Vagina (tissue), 2 donors: Measurements from ENCODE around the gene FMOD. TPM values are rescaled to one million over a fixed set of nuclear protein-coding genes. Genes with fewer than 3 reads are reported as not detected.

Experiments
- DNase-seq, 2 donors: peaks; one replicate each; pipeline ENCODE4 v3.0.0-alpha.2; 2017; ENCODE audit errors: extremely low spot score in 2 of 2
- H3K27ac ChIP-seq: fragments of 200-600 bp; sonication (generic); one replicate; pipeline ENCODE4 v1.5.1; 2019
- H3K27me3 ChIP-seq: fragments of 200-600 bp; sonication (generic); one replicate; pipeline ENCODE4 v1.5.1; 2019
- H3K36me3 ChIP-seq, 2 donors: fragments of 200-600 bp; sonication (generic); one replicate each; pipeline ENCODE4 v1.5.1; 2017 to 2019
- H3K4me1 ChIP-seq: fragments of 200-600 bp; sonication (generic); one replicate; pipeline ENCODE4 v1.5.1; 2019
- H3K4me3 ChIP-seq, 2 donors: fragments of 200-600 bp; sonication (generic); 1 replicate in 1 of 2; 2 replicates in 1 of 2; pipeline ENCODE4 v1.5.1; 2016 to 2019
- H3K9me3 ChIP-seq: fragments of 200-600 bp; sonication (generic); one replicate; pipeline ENCODE4 v1.5.1; 2019
- POLR2A ChIP-seq, 2 donors: fragments of 450-650 bp; IDR thresholded peaks; one replicate each; pipeline ENCODE4 v1.6.1; 2017; ENCODE audit warnings: antibody characterized with exemption in 2 of 2, mild to moderate bottlenecking in 2 of 2, moderate library complexity in 2 of 2
- POLR2AphosphoS5 ChIP-seq, 2 donors: sonication (generic); formaldehyde crosslinking; IDR thresholded peaks; one replicate each; pipeline ENCODE4 v1.9.0; 2017; ENCODE audit warnings: antibody characterized with exemption in 2 of 2, mild to moderate bottlenecking in 2 of 2, low read depth in 1 of 2; ENCODE audit not compliant: insufficient read depth in 1 of 2
- intact Hi-C: fragments of 100-400 bp; cut with DNase I; formaldehyde crosslinking; loops from one replicate; pipeline ENCODE4 v1.15.1; 2023
- total RNA-seq: library from RNA; depleted of rRNA; stranded (reverse); fragments of >200 nt; gene quantifications from one replicate; pipeline ENCODE4 v1.2.3, GENCODE V29; 2016
- TF ChIP-seq, protein P1 (sequence below), 3 experiments: fragments of 450-650 bp in 2 of 3; fragments of 200-600 bp in 1 of 3; sonication (generic) in 1 of 3; IDR thresholded peaks; one replicate each; pipeline ENCODE4 v1.5.1; 2017 to 2019; ENCODE audit warnings: antibody characterized with exemption in 3 of 3, mild to moderate bottlenecking in 2 of 3, moderate library complexity in 2 of 3

FMOD gene
- total RNA-seq, 1 donor from 2014 or later = 80.3 TPM

DNA sequence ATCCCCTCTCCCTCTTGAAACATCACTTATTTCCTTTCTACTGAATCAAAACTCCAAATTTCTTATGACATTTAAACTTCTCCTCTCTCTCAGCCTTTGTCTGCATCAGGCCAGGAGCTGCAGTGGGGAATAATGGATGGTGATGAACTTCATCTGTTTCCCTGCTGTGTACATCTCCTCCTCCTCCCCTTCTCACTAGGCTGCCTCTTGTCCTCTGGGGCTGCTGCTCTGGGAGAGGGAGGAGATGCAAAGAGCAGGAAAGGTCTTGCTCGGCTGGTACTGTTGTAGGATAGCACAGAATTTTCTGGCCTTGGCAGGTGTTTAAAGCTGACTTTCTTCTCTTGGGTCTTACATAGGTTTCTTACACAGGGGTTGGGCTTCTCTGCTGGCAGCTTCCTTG, 31.1 kb upstream of the FMOD start:
- Histone ChIP-seq H3K4me1 (peaks cover 10% of the 10 kb centered on the region), H3K4me3 (no peak overlapping the region), H3K36me3 (no peaks in the 10 kb centered on the region), H3K27ac (no peak overlapping the region), H3K27me3 (no peaks in the 10 kb centered on the region), H3K9me3 (no peaks in the 10 kb centered on the region)
- DNase-seq = no peak
- intact Hi-C loops = no loop called here
- TF ChIP-seq, protein P1, sequence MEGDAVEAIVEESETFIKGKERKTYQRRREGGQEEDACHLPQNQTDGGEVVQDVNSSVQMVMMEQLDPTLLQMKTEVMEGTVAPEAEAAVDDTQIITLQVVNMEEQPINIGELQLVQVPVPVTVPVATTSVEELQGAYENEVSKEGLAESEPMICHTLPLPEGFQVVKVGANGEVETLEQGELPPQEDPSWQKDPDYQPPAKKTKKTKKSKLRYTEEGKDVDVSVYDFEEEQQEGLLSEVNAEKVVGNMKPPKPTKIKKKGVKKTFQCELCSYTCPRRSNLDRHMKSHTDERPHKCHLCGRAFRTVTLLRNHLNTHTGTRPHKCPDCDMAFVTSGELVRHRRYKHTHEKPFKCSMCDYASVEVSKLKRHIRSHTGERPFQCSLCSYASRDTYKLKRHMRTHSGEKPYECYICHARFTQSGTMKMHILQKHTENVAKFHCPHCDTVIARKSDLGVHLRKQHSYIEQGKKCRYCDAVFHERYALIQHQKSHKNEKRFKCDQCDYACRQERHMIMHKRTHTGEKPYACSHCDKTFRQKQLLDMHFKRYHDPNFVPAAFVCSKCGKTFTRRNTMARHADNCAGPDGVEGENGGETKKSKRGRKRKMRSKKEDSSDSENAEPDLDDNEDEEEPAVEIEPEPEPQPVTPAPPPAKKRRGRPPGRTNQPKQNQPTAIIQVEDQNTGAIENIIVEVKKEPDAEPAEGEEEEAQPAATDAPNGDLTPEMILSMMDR (IDR thresholded peaks at IDR 0.05) = no peak
- TF ChIP-seq POLR2A (IDR thresholded peaks at IDR 0.05) (no peak), POLR2AphosphoS5 (IDR thresholded peaks at IDR 0.05; ENCODE audit: insufficient read depth in 1 of 2, low read depth in 1 of 2) (no peak)

DNA sequence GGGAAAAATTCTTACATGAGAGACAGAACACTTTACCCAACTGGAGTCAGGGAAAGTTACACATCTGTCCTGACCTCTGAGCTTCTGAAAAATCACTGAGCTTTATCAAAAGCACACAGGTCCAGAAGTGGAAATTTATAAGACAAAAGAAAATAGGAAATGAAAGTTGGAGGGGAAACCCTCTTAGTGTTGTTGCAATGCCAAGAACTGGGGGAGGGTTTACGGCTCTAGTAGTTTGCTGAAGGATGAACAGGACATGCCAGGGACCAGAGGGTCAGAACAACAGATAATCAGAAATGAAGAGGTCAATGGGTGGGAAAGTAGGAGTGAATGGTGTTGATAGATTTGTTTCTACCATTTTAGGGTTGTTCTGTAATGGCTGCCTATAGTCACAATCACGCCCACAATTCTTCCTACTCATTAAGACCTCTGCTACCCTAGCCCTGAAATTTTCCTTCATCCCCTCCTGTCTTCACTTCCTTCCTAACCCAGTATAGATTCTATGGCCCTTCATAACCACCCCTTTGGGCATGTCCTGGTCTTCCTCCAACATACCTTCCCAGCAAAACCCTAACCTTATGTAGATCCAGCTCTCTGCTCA, 30.3 kb upstream of the FMOD start:
- Histone ChIP-seq H3K27me3 (no peaks in the 10 kb centered on the region), H3K4me1 (peaks cover 10% of the 10 kb centered on the region), H3K27ac (peak overlapping the region; percentile 37), H3K4me3 (no peak overlapping the region), H3K36me3 (no peaks in the 10 kb centered on the region), H3K9me3 (no peaks in the 10 kb centered on the region)
- TF ChIP-seq POLR2A (IDR thresholded peaks at IDR 0.05) (no peak), POLR2AphosphoS5 (IDR thresholded peaks at IDR 0.05; ENCODE audit: insufficient read depth in 1 of 2, low read depth in 1 of 2) (peak in 1 of 2 donors; percentile 31)
- DNase-seq = no peak
- intact Hi-C loops = no loop called here

DNA sequence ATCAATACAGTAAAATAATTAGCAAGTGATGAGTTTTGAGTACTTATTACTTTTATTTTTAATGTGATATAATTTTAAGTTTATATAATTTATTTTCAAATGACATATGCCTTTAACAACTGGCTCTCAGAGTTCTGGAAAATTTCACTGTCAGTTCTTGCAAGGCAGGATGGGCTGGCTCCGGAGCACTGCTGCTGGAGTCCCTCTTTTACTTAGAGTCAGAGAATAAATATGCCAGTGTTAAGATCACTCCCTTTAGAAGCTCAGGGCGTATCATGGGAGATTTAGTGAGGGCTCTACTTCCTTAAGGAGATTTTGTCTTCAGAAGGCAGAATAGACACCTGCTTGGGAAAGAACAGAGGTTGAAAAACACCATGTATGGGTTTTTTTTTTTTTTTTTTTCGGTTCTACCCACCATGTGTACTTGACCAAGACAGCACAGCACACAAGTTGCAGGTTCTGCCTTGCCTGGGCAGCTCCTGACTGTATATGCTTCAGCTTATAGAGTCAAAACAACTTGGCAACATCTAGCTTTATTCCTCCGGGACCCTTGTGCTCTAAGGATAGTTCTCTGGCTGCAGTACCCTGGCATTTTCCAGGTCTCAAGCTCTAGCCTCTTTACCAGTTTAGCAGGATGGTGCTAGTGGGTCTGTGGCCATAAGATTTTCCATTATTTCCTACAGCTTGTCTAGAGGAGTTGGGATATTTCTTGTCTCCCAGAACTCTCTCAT, 29.7 kb upstream of the FMOD start:
- TF ChIP-seq, protein P1 (IDR thresholded peaks at IDR 0.05) = no peak
- TF ChIP-seq POLR2A (IDR thresholded peaks at IDR 0.05) (no peak), POLR2AphosphoS5 (IDR thresholded peaks at IDR 0.05; ENCODE audit: insufficient read depth in 1 of 2, low read depth in 1 of 2) (no peak)
- H3K4me3 ChIP-seq = no peak overlapping the region
- no peaks in the 10 kb centered on the region for H3K9me3 ChIP-seq
- H3K27me3 ChIP-seq = no peaks in the 10 kb centered on the region
- H3K36me3 ChIP-seq = no peaks in the 10 kb centered on the region
- intact Hi-C loops = no loop called here
- DNase-seq = no peak
- peaks cover 10% of the 10 kb centered on the region for H3K4me1 ChIP-seq
- peak overlapping the region; percentile 31 for H3K27ac ChIP-seq

DNA sequence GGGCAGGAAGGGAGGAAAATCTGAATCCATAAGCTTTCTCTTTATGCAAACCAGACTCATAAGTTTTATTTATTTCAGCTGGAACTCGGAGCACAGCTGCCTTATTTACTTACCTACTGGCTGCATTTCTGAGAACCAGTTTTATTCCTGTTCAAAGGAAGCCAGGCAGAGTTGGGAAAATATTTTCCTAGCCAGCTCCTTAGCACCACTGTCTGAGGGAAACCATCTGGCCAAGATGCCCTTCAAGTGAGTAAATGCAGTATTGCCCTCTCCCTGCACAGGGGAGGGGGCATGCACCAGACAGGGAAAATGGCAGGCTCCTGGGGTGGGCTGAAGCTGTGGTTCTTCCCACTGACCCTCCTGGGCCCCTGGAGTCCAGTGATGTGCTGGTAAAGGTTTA, 28.9 kb upstream of the FMOD start:
- no peaks in the 10 kb centered on the region for H3K36me3 ChIP-seq
- H3K4me1 ChIP-seq = peaks cover 10% of the 10 kb centered on the region
- H3K27ac ChIP-seq = peak overlapping the region; percentile 31
- no peaks in the 10 kb centered on the region for H3K27me3 ChIP-seq
- H3K9me3 ChIP-seq = no peaks in the 10 kb centered on the region
- DNase-seq = no peak
- intact Hi-C loops = no loop called here
- H3K4me3 ChIP-seq = no peak overlapping the region
- TF ChIP-seq POLR2A (IDR thresholded peaks at IDR 0.05) = no peak
- TF ChIP-seq, protein P1 (IDR thresholded peaks at IDR 0.05) = no peak
- TF ChIP-seq POLR2AphosphoS5 (IDR thresholded peaks at IDR 0.05; ENCODE audit: insufficient read depth in 1 of 2, low read depth in 1 of 2) = no peak

DNA sequence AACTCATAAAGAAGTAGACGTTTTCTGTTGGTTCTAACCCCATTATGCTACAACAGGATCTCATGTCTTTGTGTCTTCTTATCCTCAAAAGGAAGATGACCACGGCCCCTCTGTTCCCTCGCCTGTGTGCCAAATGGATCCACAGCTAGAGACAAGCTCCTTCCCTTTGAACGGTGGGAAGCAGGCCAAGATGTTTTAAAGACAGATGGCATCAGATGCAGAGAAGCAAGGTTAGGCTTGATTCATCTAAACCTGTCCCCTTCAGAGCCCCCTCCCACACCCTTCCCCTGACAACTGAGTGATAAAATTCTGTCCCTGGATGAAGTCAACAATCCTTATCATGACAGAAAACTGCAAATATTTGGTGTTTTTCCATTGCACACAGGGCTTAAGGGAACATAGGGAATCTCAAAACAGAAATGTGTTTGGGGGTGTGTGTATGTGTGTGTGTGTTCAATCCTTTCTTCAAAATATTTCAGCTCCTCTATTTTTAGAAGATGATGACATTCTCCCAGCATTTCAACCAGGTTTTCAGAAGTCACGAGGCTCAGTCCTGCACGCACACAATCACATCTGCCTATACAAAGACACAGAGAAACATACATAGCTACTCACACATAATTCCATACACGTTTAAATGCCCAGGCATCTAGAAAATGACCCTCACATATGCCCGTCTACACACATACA, 27.8 kb upstream of the FMOD start:
- peak in 1 of 2 donors; percentile 11 for TF ChIP-seq POLR2AphosphoS5 (IDR thresholded peaks at IDR 0.05; ENCODE audit: insufficient read depth in 1 of 2, low read depth in 1 of 2)
- TF ChIP-seq, protein P1 (IDR thresholded peaks at IDR 0.05) = no peak
- no peak for TF ChIP-seq POLR2A (IDR thresholded peaks at IDR 0.05)
- peaks cover 19% of the 10 kb centered on the region for H3K4me1 ChIP-seq
- H3K4me3 ChIP-seq = no peak overlapping the region
- DNase-seq = no peak
- intact Hi-C loops = no loop called here
- peak overlapping the region; percentile 31 for H3K27ac ChIP-seq
- no peaks in the 10 kb centered on the region for H3K36me3 ChIP-seq
- no peaks in the 10 kb centered on the region for H3K27me3 ChIP-seq
- no peaks in the 10 kb centered on the region for H3K9me3 ChIP-seq
